ENCODE data around the gene TXK.

The TXK gene

GRCh38 chr4:48031802-48032525, 102.1 kb downstream of the TXK start:
- TF ChIP-seq SPI1 (IDR thresholded peaks at IDR 0.05; ENCODE audit: borderline replicate concordance, low read depth) (no peak), POLR2AphosphoS5 (IDR thresholded peaks at IDR 0.05; ENCODE audit: low read depth) (no peak), REST (IDR thresholded peaks at IDR 0.05; ENCODE audit: insufficient replicate concordance, low read depth) (no peak), CTCF (IDR thresholded peaks at IDR 0.05; ENCODE audit: insufficient read depth, low read length) (no peak), GABPA (IDR thresholded peaks at IDR 0.05; ENCODE audit: low read depth) (no peak)
- Histone ChIP-seq H3K27me3 (ENCODE audit: insufficient read depth, poor library complexity, severe bottlenecking) (no peaks in the 10 kb centered on the region), H3K27ac (replicated peaks) (no peak overlapping the region), H3K4me3 (replicated peaks; ENCODE audit: insufficient read depth, low read length) (no peak overlapping the region)
- DNase-seq (ENCODE audit: low read depth in 1 of 2, low spot score in 1 of 2): no peak

GRCh38 chr4:48030470-48030869, 103.6 kb downstream of the TXK start:
- no peak for DNase-seq (ENCODE audit: low read depth in 1 of 2, low spot score in 1 of 2)
- Histone ChIP-seq H3K4me3 (replicated peaks; ENCODE audit: insufficient read depth, low read length) (no peak overlapping the region), H3K27me3 (ENCODE audit: insufficient read depth, poor library complexity, severe bottlenecking) (no peaks in the 10 kb centered on the region), H3K27ac (replicated peaks) (no peak overlapping the region)
- TF ChIP-seq SPI1 (IDR thresholded peaks at IDR 0.05; ENCODE audit: borderline replicate concordance, low read depth) (no peak), GABPA (IDR thresholded peaks at IDR 0.05; ENCODE audit: low read depth) (no peak), REST (IDR thresholded peaks at IDR 0.05; ENCODE audit: insufficient replicate concordance, low read depth) (no peak), POLR2AphosphoS5 (IDR thresholded peaks at IDR 0.05; ENCODE audit: low read depth) (no peak), CTCF (IDR thresholded peaks at IDR 0.05; ENCODE audit: insufficient read depth, low read length) (no peak)

GRCh38 chr4:48028696-48029095, 105.4 kb downstream of the TXK start:
- TF ChIP-seq GABPA (IDR thresholded peaks at IDR 0.05; ENCODE audit: low read depth) (no peak), CTCF (IDR thresholded peaks at IDR 0.05; ENCODE audit: insufficient read depth, low read length) (no peak), POLR2AphosphoS5 (IDR thresholded peaks at IDR 0.05; ENCODE audit: low read depth) (no peak), REST (IDR thresholded peaks at IDR 0.05; ENCODE audit: insufficient replicate concordance, low read depth) (no peak), SPI1 (IDR thresholded peaks at IDR 0.05; ENCODE audit: borderline replicate concordance, low read depth) (no peak)
- DNase-seq (ENCODE audit: low read depth in 1 of 2, low spot score in 1 of 2): no peak
- H3K4me3 ChIP-seq (replicated peaks; ENCODE audit: insufficient read depth, low read length): no peak overlapping the region
- no peaks in the 10 kb centered on the region for H3K27me3 ChIP-seq (ENCODE audit: insufficient read depth, poor library complexity, severe bottlenecking)
- no peak overlapping the region for H3K27ac ChIP-seq (replicated peaks)
